HK-2 (cell line): ENCODE data around the gene STIM2.
"Not testable (repeated sequence)": the region's sequence is repeated elsewhere in the genome, so short reads cannot be mapped to it uniquely, and the experiment has no call there.

Source experiments
- DNase-seq: peaks from one replicate; pipeline ENCODE4 v3.0.0-alpha.2; 2018; ENCODE audit not compliant: unreplicated experiment

STIM2 gene

DNA sequence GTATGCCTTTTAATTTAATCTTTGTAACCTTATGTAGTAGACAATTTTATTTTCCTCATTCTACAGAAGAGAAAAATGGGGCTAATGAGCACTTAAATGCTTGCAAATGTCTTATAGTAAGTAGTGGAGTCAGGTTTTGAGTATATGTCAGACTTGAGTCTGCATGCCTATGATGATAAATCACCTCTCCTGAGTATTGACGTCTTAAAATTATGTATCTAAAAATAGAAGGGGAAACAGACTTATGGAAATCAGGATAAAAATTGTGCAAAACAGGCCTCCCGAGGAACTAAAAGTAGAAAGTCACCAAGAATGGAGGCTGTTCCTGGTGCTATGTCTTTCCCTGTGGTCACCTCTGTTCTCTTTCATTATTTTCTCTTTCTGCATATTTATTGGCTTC lies 92.7 kb downstream of the STIM2 start:
- DNase-seq = no peak

DNA sequence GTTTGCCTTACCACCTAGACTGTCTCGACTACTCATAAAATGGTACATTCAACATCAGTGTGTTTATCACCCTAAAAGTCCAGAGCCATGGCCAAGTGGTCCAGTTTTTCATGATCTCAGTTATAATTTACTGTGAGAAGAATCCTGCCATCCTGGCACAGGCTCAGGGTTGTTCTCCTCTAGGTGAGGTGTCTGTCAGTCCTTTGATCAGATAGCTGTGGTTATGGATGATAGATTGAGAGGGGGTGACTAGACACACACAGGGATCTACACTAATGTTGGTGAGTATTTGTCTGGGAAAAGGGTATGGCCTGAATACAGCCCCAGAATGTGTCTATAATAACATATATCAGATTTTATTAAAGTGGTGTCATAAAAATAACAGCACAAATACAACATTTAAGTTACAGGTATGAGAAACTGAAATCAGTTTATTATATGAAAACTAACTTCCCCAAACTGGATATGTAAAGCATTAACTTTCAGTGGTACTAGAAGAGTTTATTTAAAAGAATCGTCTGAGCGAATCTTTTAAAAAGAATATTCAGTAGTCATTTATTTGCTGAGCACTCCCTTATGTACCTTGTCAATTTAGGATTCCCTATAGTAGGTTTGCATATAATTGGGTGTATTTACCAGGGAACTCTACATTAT lies 93.3 kb downstream of the STIM2 start:
- no peak for DNase-seq

DNA sequence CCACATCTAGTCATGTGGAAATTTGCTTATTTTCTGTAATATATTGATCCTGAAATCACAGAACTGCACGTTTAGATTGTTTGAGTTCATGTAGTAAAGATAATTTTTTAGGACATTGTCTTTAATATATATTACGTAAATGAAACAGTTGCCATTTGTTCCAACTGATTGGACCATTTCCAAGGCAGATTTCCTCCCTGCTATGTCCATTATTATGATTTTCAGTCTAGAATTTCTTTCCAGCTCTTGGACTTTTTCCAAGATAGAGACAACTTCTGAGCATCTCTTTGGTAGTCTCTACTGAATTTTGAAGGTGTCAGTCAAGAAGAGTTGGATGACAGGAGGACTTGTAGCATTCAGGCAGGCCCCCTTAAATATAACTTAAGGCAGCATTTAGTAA lies 94.6 kb downstream of the STIM2 start:
- no peak for DNase-seq

DNA sequence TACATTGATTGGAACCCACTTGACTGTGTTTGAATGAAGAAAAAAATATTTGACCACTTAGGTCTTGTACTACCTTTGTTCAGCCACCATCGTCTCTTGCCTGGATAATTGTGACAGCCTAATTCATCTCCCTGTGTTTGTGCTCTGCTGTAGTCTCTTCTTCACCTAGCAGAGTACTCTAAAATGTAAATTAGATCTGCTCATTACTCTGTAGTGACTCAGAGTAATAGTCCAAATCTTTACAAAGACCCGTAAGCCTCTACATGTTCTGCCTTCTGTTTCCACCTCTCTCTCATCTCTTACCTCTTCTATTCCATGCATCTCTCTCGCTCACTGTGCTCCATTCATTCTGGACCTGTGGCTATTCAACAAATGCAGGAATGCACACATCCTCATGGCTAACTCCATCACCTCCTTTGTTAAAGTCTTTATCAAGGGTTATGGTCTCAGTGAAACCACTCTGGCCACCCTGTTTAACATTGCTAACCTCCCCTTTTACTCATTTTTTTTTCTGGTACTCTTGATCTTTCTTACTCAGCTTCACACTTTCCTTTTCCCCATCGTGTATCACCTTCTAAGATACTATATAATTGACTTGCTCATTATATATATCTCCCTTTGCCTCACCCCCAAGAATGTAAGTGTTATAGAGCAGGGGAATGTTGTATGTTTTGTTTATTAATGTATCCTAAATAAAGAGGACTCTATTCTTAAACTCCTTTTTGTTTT lies 98.4 kb downstream of the STIM2 start:
- DNase-seq = no peak

DNA sequence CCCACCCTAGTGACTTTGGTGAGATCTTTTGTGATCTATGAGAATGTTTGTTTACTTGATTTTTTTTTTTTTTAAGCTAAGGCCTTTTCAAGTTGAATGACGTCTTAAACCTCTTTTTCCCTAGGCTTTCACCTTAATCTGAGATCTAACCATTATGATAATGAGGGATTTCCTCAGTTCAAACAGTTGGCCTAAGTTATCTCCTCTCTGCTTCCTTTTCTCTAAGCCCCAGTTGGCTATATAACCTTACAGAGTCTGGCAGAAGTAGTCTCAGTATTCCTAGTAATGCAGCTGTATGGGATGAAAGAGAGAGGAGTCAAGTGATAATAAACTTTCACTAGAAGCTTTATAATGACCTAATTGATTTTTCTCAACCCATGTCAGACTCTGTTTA lies 99.0 kb downstream of the STIM2 start:
- DNase-seq = no peak

DNA sequence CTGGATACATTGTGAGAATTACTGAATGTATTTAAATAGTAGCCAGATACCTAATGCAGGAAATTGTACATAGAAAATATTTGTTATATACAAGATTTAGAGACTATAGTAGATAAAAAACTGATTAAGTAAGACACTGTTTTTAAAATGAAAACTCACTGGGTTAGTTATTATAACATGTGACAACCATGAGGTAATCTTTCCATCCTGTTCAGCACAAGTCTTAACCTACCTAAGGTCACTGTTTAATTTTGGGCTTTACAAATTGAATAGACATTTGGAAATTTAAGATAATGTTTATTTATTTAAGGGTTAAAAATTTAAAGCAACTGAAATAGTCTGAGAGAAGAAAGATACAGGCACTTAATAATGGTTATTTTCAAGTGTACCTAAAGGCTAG lies 102.1 kb downstream of the STIM2 start:
- DNase-seq = no peak

DNA sequence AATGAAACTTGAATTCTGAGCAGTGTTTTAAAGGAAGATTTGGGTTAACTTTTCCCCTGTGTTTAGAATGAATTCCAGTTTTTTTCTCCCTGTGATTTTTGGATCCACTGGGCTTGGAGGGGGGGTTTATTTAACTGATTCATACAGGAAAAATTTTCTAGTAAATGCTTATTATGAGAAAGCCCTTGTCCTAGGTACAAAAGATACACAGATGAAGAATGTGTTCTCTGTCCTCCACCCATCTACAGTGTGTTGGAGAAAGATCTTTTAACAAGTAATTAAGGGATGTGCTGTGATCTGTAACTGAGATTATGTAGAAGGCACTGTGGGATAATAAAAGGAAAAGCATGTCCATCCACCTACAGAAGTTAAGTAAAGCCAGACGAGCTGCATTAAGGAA lies 103.9 kb downstream of the STIM2 start:
- DNase-seq = no peak

DNA sequence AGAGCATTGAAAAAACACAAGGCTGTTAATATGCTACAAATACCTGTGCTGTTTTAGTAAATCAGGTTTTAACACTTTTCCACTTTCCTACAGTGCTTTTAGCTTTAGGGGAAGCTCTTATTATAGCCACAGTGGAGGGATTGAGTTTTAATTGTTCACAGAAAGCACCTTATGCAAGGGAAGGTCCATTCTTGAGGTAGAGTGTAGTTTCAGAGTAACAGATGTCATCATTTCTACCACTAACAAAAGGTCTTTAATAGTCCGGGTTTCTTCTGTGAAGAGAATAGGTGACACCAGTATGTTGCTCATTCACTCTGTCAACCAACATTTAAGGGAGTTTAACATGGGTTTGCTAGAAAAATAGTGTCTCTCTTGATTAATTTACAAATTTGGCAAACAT lies 104.4 kb downstream of the STIM2 start:
- DNase-seq = no peak

DNA sequence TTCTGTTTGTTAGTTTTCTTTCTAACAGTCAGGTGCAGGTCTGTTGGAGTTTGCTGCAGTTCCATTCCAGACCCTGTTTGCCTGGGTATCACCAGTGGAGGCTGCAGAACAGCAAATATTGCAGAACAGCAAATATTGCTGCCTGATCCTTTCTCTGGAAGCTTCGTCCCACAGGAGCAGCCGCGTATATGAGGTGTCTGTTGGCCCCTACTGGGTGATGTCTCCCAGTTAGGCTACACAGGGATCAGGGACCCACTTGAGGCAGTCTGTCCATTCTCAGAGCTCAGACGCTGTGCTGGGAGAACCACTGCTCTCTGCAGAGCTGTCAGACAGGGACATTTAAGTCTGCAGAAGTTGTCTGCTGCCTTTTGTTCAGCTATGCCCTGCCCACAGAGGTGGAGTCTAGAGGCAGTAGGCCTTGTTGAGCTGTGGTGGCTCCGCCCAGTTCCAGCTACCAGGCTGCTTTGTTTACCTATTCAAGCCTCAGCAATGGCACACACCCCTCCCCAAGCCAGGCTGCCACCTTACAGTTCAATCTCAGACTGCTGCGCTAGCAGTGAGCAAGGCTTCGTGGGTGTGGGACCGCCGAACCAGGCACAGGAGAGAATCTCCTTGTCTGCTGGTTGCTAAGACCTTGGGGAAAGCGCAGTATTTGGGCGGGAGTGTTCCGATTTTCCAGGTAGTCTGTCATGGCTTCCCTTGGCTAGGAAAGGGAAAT lies 115.0 kb downstream of the STIM2 start:
- not testable (repeated sequence) for DNase-seq

DNA sequence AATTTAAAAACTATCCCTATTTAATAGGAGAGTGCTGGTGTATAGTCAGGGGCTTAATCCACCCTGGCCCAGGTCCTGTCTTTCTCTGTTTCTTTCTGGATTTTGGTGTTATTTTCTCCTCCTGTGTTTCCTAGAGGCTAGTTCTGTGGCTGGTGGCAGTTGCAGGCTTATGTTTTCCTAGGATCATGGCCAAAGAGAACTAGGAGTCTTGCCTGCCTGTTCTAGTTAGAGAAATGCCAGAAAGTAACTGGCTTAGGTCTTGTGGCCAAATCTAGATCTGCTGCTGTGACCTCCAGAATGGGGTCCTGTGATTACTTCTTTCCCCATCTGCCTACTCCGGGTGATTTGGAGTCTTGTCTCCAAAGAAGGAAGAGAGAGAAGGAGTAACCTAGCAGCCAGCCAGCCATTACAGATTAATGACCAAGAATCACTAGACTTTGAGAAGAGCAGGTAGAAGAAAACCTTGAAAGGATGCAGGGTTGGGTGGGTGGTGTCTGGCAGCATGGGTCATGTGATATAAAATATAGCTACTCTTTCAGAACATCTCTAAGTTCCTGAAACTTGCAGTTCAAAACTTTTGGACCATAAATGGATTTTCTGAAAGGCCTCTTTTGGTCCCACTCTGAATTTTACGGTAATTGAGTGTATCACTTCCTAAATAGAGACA lies 117.9 kb downstream of the STIM2 start:
- no peak for DNase-seq

DNA sequence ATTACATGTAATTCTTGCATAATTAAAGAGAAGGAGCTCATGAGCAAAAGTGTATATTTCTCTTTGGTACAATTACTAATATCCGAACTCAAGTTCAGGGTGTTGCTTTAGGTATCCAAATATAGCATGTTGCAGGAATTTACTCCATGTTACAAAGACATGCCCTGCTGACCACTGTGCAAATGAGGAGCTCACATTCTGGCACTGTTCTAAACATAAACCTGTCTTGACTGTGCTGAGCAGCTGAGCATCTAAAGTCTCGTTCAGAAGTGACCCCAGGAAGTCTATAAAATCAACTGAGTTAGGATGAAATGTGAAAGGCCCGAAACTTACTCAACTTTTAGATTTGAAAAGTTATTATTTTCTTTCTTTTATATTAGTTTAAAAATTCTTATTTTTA lies 124.3 kb downstream of the STIM2 start:
- no peak for DNase-seq

DNA sequence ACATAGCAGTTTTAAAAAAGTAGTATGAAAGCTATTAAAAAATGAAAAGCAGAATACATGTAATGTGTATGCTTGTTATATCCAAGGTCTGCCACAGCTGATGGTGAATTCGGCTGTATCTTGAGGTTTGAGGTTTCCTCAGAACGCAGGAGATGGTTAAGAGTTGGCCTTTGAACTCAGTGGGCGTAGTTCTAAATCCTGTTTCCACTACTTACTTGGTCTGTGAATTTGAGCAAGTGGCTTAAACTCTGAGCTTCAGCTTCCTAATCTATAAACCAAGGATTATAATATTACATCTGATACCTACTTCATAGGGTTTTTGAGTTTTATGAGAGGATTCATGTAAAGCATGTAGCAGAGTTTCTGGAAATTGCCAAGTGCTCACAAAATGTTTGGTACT lies 125.2 kb downstream of the STIM2 start:
- DNase-seq = no peak

DNA sequence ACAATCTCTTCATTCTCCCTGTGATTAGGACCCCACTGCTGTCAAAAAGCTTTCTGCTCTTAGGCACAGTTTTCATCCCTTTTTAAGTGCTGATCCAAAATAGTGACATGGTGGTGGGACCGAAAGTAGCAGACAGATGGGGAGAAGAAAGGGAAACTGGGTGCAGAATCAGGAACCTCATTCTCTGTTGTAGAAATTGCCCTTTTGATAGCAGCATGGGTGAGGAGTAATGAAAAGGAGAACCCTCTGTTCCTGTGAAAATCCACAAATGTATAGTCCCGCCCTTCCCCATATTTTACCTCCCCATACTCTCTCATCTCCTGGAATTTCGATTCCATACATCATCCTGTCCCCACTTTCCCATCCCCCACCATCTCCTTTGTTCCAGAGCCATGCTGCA lies 126.5 kb downstream of the STIM2 start:
- no peak for DNase-seq

DNA sequence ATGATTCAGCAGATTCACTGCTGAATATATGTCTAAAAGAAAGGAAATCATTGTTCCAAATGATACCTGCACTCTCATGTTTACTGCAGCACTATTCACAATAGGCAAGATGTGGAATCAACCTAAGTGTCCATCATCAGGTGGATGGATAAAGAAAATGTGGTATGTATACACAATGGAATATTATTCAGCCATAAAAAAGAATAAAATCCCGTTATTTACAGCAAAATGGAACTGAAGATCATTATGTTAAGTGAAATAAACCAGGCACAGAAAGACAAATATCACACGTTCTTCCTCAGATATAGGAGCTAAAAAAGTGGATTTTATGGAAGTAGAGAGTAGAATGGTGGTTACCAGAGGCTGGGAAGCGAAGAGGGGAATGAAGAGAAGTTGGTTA lies 130.4 kb downstream of the STIM2 start:
- no peak for DNase-seq

DNA sequence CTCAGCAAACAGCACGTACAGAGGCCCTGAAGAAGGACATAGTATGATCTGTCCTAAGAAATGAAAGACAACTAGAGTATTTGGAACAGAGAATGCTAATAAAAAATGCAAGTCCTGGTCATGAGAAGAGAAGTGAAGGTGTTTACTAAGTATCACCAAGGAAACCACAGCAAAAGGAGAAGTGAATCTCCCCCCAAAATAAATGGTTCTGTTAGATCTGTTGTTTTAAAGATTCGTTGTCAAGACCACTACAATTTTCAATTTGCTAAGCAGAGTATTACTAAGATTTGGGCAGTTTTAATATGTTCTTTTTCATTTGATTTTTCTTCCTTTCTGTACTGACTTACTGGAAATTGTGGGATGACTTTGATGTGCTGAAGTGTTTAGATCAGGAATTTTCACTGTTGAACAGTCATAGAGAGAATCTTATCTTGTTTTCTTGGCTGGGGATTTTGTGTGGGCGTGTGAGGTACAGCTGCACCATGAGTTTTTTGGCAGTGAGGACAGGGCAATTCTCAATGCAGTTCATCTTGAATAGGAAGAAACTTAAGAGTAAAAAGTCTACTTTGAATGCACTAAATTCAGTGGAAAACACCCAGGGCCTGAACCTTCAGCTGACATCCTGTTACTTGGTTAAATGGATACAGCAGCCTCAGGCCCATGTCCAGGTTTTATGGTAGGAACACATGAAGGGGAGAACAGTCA lies 132.2 kb downstream of the STIM2 start:
- no peak for DNase-seq

DNA sequence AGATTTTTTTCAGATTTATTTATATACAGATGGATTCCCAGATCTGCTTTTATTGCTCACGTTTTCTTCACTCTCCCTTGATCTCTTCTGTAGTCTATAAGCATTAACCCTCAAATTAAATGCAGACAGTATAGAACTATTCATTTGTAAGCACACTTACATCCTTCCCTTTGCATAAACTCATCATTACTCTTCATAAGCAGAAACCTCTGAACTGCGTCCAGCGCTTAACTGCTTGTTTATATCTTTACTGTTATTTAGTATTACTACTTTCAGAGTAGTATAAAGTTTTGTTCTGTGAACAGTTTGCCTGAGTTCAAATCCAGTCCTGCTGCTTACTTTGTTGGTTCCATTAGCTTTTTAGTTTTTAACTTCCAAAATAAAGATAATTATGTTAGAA lies 132.9 kb downstream of the STIM2 start:
- no peak for DNase-seq

DNA sequence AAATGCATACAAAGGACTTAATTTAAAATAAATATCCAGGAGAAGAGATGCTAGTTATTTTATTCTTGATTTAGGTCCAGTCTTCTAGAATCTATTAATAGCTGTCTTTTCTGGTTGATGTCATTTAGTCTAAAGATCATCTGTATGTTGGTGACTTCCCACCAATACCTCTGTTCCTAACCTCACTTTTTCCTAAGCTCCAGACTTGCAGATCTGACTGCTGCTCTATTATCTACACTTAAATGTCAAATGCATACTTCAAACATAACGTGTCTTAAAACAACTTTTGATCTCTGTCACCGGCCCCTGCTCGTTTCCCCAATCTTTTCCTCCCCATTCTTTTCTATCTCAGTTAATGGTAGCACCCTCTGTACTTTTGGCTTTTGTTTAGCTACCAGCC lies 133.3 kb downstream of the STIM2 start:
- no peak for DNase-seq

DNA sequence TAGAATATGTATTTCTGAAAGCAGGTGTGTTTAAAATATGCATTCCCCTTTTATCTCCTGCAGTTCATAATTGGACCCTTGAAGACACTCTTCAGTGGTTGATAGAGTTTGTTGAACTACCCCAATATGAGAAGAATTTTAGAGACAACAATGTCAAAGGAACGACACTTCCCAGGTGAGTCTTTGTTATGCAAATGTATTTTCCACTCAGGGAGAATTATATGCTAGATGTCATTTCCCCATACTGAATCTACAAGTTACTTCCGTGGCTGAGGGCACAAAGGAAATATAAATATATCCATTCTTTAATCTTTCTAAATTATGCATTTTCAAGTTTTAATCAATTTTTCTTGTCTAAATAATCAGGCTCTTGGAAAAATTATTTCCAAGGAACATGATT lies 134.7 kb downstream of the STIM2 start:
- no peak for DNase-seq

DNA sequence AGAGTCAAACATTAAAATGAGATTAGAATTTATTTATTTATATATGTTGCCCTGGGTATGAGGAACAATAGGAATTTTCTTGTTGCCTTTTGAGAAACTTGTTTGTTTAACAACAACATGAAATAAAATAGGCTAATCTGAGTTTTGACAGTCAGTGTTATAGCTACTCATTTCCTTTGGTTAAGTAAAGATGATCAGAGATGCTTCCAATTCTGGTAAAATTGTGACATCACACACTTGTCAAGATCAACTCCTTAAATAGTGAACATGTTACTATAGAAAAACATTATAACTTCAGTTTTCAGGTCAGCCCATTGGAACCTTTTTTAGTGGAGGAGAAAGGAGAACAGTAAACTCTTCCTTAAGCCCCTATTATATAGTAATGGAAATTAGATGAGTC lies 136.1 kb downstream of the STIM2 start:
- no peak for DNase-seq

DNA sequence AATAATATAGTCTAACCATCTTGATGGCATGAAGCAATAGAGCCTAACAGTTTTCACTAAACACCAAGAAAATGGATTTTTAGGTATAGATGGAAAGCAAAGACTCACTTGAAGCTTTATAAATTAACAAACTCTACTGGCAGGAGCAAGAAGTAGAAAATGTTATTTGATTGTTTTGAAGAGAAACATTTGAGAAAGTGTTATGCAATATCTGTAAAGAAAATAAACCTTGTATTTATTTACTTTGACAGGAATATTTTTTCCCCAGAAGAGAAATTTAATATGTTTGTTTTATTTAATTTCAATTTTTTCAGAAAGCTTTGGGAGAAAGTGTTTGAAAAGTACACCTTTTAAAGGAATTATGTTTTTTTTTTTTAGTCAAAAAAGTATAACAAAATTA lies 139.0 kb downstream of the STIM2 start:
- DNase-seq = no peak

DNA sequence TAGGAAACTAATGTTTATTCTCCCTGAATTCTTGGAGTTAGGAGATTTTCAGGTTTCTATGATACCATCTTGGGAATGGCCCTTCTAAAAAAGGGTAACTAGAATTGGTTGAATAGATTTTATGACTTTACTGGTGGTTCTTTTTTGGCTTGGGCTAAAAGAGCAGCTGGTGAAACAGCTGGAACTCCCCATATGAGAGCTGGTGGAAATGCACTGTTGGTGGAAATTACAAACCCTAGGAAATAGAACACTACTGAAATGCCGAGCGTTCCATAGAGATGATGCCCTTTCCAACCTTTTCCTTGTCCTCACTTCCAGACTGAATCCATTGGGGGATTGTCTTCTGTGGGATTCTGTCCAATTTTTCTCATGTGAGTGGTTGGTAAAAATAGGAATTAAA lies 139.5 kb downstream of the STIM2 start:
- no peak for DNase-seq

DNA sequence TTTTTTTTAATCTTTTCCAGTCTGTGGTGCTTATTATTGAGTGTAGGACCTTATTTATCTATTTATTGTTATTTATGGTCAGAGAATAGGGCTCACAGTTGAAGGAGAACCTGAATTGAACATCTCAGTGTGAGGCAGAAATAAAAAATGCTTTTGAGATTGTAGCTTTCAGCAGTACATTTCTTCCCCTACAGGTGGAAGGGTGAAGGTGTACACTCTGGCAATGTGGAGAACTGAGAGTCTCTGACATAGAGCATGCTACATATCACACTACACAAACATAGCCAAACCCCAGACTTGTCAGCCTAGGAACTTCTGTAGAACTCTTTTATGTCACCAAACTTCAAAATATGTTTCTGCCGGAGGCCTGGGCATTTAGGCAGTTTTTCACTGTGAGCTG lies 140.2 kb downstream of the STIM2 start:
- DNase-seq = no peak
